ENCODE measurements around the gene LDB2.

DNA sequence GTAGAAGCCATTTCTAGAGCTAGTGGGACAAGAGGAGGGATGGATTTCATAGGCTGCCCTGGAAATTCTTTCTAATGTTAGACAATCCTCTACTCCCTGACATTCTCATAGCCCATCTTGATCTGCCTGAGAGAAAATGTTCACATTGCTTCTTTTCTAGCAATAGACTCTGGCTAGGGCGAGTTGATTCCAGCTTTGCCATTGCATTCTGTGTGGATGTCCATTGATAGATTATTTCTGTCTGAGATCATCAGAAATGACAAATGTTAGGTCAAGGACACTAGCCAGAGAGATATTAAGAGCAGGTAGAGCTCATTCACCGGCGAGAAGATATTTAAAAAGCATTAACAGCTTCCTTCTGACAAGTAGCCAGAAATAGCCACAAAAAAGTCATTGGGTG is 184.7 kb downstream of the LDB2 start:
- TF ChIP-seq, protein P1, sequence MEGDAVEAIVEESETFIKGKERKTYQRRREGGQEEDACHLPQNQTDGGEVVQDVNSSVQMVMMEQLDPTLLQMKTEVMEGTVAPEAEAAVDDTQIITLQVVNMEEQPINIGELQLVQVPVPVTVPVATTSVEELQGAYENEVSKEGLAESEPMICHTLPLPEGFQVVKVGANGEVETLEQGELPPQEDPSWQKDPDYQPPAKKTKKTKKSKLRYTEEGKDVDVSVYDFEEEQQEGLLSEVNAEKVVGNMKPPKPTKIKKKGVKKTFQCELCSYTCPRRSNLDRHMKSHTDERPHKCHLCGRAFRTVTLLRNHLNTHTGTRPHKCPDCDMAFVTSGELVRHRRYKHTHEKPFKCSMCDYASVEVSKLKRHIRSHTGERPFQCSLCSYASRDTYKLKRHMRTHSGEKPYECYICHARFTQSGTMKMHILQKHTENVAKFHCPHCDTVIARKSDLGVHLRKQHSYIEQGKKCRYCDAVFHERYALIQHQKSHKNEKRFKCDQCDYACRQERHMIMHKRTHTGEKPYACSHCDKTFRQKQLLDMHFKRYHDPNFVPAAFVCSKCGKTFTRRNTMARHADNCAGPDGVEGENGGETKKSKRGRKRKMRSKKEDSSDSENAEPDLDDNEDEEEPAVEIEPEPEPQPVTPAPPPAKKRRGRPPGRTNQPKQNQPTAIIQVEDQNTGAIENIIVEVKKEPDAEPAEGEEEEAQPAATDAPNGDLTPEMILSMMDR (conservative IDR thresholded peaks at IDR 0.05; ENCODE audit: low read length), result no peak
- no peak for TF ChIP-seq EZH2phosphoT487 (IDR thresholded peaks at IDR 0.05; ENCODE audit: borderline replicate concordance, low read depth, low read length)
